NCI-H1436 treated with DMSO at 0.1 percent for 48 hours (cell line): ENCODE data around the gene NR3C2.
"Not testable (repeated sequence)": the region's sequence is repeated elsewhere in the genome, so short reads cannot be mapped to it uniquely, and the experiment has no call there.

Experiments used
- DNase-seq: peaks from one replicate; lab custom pipeline; 2025; lab: John Stamatoyannopoulos, UW

NR3C2 gene

GRCh38 chr4:148108766-148109165 is 333.4 kb downstream of the NR3C2 start:
- no peak for DNase-seq

- no peak for DNase-seq
Observed at GRCh38 chr4:148103597-148104355, 338.4 kb downstream of the NR3C2 start.

GRCh38 chr4:148101790-148102189 is 340.4 kb downstream of the NR3C2 start:
- DNase-seq: no peak

- no peak for DNase-seq
Observed at GRCh38 chr4:148101235-148101634, 341.0 kb downstream of the NR3C2 start.

GRCh38 chr4:148097801-148098200 is 344.4 kb downstream of the NR3C2 start:
- no peak for DNase-seq

- no peak for DNase-seq
Observed at GRCh38 chr4:148095346-148095923, 346.8 kb downstream of the NR3C2 start.

GRCh38 chr4:148094149-148094548 is 348.1 kb downstream of the NR3C2 start:
- DNase-seq: no peak

GRCh38 chr4:148093065-148093464 is 349.1 kb downstream of the NR3C2 start:
- no peak for DNase-seq

GRCh38 chr4:148092316-148093014 is 349.7 kb downstream of the NR3C2 start:
- no peak for DNase-seq

- no peak for DNase-seq
Observed at GRCh38 chr4:148091896-148092295, 350.3 kb downstream of the NR3C2 start.

- DNase-seq: no peak
Observed at GRCh38 chr4:148090503-148091476, 351.4 kb downstream of the NR3C2 start.

GRCh38 chr4:148090029-148090428 is 352.2 kb downstream of the NR3C2 start:
- no peak for DNase-seq

- no peak for DNase-seq
Observed at GRCh38 chr4:148089624-148090023, 352.6 kb downstream of the NR3C2 start.

GRCh38 chr4:148083073-148083472 is 359.1 kb downstream of the NR3C2 start:
- not testable (repeated sequence) for DNase-seq

- no peak for DNase-seq
Observed at GRCh38 chr4:148081745-148082144, 360.5 kb downstream of the NR3C2 start.

GRCh38 chr4:148081267-148081666 is 360.9 kb downstream of the NR3C2 start:
- DNase-seq: no peak

- DNase-seq: no peak
Observed at GRCh38 chr4:148079961-148080360, 362.3 kb downstream of the NR3C2 start.

GRCh38 chr4:148078061-148078460 is 364.2 kb downstream of the NR3C2 start:
- no peak for DNase-seq

- no peak for DNase-seq
Observed at GRCh38 chr4:148077581-148077980, 364.6 kb downstream of the NR3C2 start.

- DNase-seq: no peak
Observed at GRCh38 chr4:148076964-148077363, 365.2 kb downstream of the NR3C2 start.

- DNase-seq: no peak
Observed at GRCh38 chr4:148075438-148075837, 366.8 kb downstream of the NR3C2 start.

GRCh38 chr4:148074462-148074861 is 367.8 kb downstream of the NR3C2 start:
- no peak for DNase-seq
